GM10248 (cell line): ENCODE results near the gene TRAF6.

Experiments used
- CTCF ChIA-PET: fragments of 300-600 bp; sonication (Branson Sonifier 250); formaldehyde crosslinking; extraction: SDS; loops from one replicate; lab custom pipeline; 2021; ENCODE audit warnings: antibody characterized with exemption; lab: Yijun Ruan, JAX
- POLR2A ChIA-PET: fragments of 350-650 bp; sonication (Branson Sonifier 250); formaldehyde crosslinking; extraction: SDS; loops from one replicate; lab custom pipeline; 2020; ENCODE audit warnings: antibody characterized with exemption; lab: Yijun Ruan, JAX
- DNase-seq: peaks from one replicate; pipeline ENCODE4 v3.0.0; 2012; ENCODE audit errors: extremely low spot score
- CTCF ChIP-seq: IDR thresholded peaks from 2 replicates; pipeline ENCODE4 v1.5.1; 2012; ENCODE audit warnings: mild to moderate bottlenecking, low read depth; ENCODE audit errors: extremely low read depth, missing control alignments, control extremely low read depth

TRAF6 gene

GRCh38 chr11:36443661-36444060, 66.4 kb downstream of the TRAF6 start:
- POLR2A ChIA-PET = no interaction called here
- no peak for TF ChIP-seq CTCF
- DNase-seq = no peak
- CTCF ChIA-PET = no interaction called here

- POLR2A ChIA-PET = no interaction called here
- TF ChIP-seq CTCF = no peak
- CTCF ChIA-PET = interaction anchor here (1.1 to 2.0 kb wide), 6 partner anchors 9 to 150 kb away, joined by 3 to 6 read pairs (median 4); no protein-coding TSS in a partner anchor
- peak; percentile 52 for DNase-seq
Observed at GRCh38 chr11:36441610-36442208, 68.4 kb downstream of the TRAF6 start.

- no peak for TF ChIP-seq CTCF
- CTCF ChIA-PET = interaction anchor here (1.8 kb wide), 1 partner anchor 146 kb away, joined by 3 read pairs; no protein-coding TSS in a partner anchor
- no peak for DNase-seq
- POLR2A ChIA-PET = no interaction called here
Observed at GRCh38 chr11:36438126-36438525, 71.9 kb downstream of the TRAF6 start.

- no peak for DNase-seq
- CTCF ChIA-PET = interaction anchor here (1.1 kb wide), 1 partner anchor 14 kb away, joined by 3 read pairs; no protein-coding TSS in a partner anchor
- POLR2A ChIA-PET = no interaction called here
- TF ChIP-seq CTCF = no peak
Observed at GRCh38 chr11:36437413-36437812, 72.7 kb downstream of the TRAF6 start.
